Gastrocnemius medialis (tissue), 4 donors: ENCODE data around the gene CBX7. TPM values are rescaled to one million over a fixed set of nuclear protein-coding genes. Genes with fewer than 3 reads are reported as not detected.

ENCODE experiments used
- ATAC-seq, 2 donors: fragments of 150-250 bp; one replicate each; pipeline ENCODE4 v1.9.1; 2016
- DNase-seq, 2 donors: peaks; one replicate each; pipeline ENCODE4 v3.0.0-alpha.2; 2019
- H3K27ac ChIP-seq, 4 donors: fragments of 200-600 bp; sonication (generic); 1 replicate in 1 of 4; 2 replicates in 3 of 4; pipeline ENCODE4 v1.5.1; 2016 to 2018; ENCODE audit warnings: mild to moderate bottlenecking in 2 of 4, moderate library complexity in 1 of 4
- H3K27me3 ChIP-seq, 3 donors: fragments of 200-600 bp; sonication (generic) in 2 of 3; 1 replicate in 1 of 3; 2 replicates in 2 of 3; pipeline versions ENCODE4 v1.5.1 to v1.6.0; 2016 to 2019; ENCODE audit warnings: mild to moderate bottlenecking in 1 of 3, moderate library complexity in 1 of 3
- H3K36me3 ChIP-seq, 2 donors: fragments of 200-600 bp; sonication (generic) in 1 of 2; one replicate each; pipeline ENCODE4 v1.5.1; 2017 to 2018
- H3K4me1 ChIP-seq, 2 donors: fragments of 200-600 bp; sonication (generic) in 1 of 2; one replicate each; pipeline ENCODE4 v1.5.1; 2016 to 2017; ENCODE audit warnings: mild to moderate bottlenecking in 2 of 2
- H3K4me3 ChIP-seq, 4 donors: fragments of 200-600 bp; sonication (generic) in 3 of 4; 1 replicate in 1 of 4; 2 replicates in 3 of 4; pipeline ENCODE4 v1.5.1; 2016 to 2019; ENCODE audit warnings: mild to moderate bottlenecking in 2 of 4
- H3K9me3 ChIP-seq, 3 donors: fragments of 200-600 bp; sonication (generic) in 2 of 3; 1 replicate in 1 of 3; 2 replicates in 2 of 3; pipeline ENCODE4 v1.5.1; 2016 to 2019
- POLR2A ChIP-seq, 2 donors: fragments of 450-650 bp; IDR thresholded peaks; one replicate each; pipeline ENCODE4 v1.6.1; 2017; ENCODE audit warnings: antibody characterized with exemption in 2 of 2, mild to moderate bottlenecking in 2 of 2, moderate library complexity in 2 of 2
- in situ Hi-C, 4 donors: fragments of 200-750 bp; cut with MboI; loops; one replicate each; pipeline versions ENCODE4 v1.15.0 to v1.8.0; 2017; ENCODE audit warnings: low sequenced_read_pairs in 4 of 4
- intact Hi-C: fragments of 100-400 bp; cut with DNase I; formaldehyde crosslinking; loops from one replicate; pipeline ENCODE4 v1.15.1; 2023; ENCODE audit warnings: low total_unique reads
- total RNA-seq, 4 donors: library from RNA; depleted of rRNA; stranded (reverse); fragments of >200 nt; gene quantifications; one replicate each; pipeline versions ENCODE4 v1.1.0 to v1.2.3, GENCODE V29; 2016
- TF ChIP-seq, protein P1 (sequence below), 5 experiments: fragments of 450-650 bp in 3 of 5; fragments of 200-600 bp in 2 of 5; sonication (generic) in 2 of 5; IDR thresholded peaks in 4 of 5; conservative IDR thresholded peaks in 1 of 5; 1 replicate in 4 of 5; 2 replicates in 1 of 5; pipeline ENCODE4 v1.5.1; 2016 to 2019; ENCODE audit warnings: antibody characterized with exemption in 5 of 5, mild to moderate bottlenecking in 3 of 5, moderate library complexity in 3 of 5

CBX7 gene
- total RNA-seq, 4 donors from 2014 or later, result 52.4 to 78.1 (median 62.3) TPM

- intact Hi-C loops, result no loop called here
- no peaks in the 10 kb centered on the region for H3K27me3 ChIP-seq
- no peaks in the 10 kb centered on the region for H3K4me1 ChIP-seq
- no peak overlapping the region for H3K4me3 ChIP-seq
- in situ Hi-C loops, result no loop called here
- no peak for DNase-seq
- H3K27ac ChIP-seq, result no peak overlapping the region
- no peak for ATAC-seq
- no peaks in the 10 kb centered on the region for H3K9me3 ChIP-seq
- no peaks in the 10 kb centered on the region for H3K36me3 ChIP-seq
- no peak for TF ChIP-seq POLR2A (IDR thresholded peaks at IDR 0.05)
- TF ChIP-seq, protein P1, sequence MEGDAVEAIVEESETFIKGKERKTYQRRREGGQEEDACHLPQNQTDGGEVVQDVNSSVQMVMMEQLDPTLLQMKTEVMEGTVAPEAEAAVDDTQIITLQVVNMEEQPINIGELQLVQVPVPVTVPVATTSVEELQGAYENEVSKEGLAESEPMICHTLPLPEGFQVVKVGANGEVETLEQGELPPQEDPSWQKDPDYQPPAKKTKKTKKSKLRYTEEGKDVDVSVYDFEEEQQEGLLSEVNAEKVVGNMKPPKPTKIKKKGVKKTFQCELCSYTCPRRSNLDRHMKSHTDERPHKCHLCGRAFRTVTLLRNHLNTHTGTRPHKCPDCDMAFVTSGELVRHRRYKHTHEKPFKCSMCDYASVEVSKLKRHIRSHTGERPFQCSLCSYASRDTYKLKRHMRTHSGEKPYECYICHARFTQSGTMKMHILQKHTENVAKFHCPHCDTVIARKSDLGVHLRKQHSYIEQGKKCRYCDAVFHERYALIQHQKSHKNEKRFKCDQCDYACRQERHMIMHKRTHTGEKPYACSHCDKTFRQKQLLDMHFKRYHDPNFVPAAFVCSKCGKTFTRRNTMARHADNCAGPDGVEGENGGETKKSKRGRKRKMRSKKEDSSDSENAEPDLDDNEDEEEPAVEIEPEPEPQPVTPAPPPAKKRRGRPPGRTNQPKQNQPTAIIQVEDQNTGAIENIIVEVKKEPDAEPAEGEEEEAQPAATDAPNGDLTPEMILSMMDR (IDR thresholded peaks at IDR 0.05 in 4 of 5, conservative IDR thresholded peaks at IDR 0.05 in 1 of 5), result no peak
Measured at GRCh38 chr22:39091126-39092081, 61.1 kb downstream of the CBX7 start.

DNA sequence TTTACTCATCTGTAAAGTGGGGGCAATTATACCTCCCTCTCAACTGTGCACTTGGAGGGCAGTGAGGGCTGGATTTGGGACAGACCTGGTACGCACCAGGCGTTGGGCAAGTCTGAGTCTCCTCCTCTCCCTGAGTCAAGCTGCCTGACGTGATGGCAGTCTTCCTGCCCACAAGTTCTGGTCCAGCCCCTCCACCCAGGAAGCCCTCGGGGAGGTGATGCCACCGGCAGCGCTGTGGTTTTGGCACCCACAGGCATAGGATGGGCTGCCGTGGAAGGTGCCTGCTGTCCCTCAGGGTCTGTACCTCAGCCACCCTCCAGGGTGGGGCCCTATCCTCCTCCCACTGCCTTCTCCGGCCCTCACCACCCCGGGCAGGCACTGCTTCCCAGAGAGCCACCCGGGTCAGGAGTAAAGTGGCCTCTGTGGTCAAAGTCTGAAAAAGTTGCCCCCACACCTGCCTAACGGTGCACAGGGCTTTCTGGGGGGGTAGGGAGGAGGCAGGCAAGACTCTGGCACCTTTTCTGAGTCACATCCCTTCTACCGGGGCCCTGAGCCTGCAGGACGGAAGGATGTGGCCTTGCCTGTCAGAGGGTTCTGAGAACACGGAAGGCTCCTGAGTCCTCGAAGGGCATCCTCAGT, 61.9 kb downstream of the CBX7 start:
- Histone ChIP-seq H3K27me3 (no peaks in the 10 kb centered on the region), H3K36me3 (no peaks in the 10 kb centered on the region), H3K4me3 (no peak overlapping the region), H3K9me3 (no peaks in the 10 kb centered on the region), H3K27ac (no peak overlapping the region), H3K4me1 (no peaks in the 10 kb centered on the region)
- intact Hi-C loops (no loop called here), in situ Hi-C loops (no loop called here)
- DNase-seq, result peak in 1 of 2 donors; percentile 25
- TF ChIP-seq POLR2A (IDR thresholded peaks at IDR 0.05), result no peak
- TF ChIP-seq, protein P1 (IDR thresholded peaks at IDR 0.05 in 4 of 5, conservative IDR thresholded peaks at IDR 0.05 in 1 of 5), result no peak
- ATAC-seq, result no peak

- Histone ChIP-seq H3K36me3 (no peaks in the 10 kb centered on the region), H3K9me3 (no peaks in the 10 kb centered on the region), H3K27me3 (no peaks in the 10 kb centered on the region), H3K4me1 (no peaks in the 10 kb centered on the region), H3K27ac (no peak overlapping the region), H3K4me3 (no peak overlapping the region)
- in situ Hi-C loops (no loop called here), intact Hi-C loops (no loop called here)
- no peak for ATAC-seq
- no peak for DNase-seq
- TF ChIP-seq POLR2A (IDR thresholded peaks at IDR 0.05), result no peak
- TF ChIP-seq, protein P1 (IDR thresholded peaks at IDR 0.05 in 4 of 5, conservative IDR thresholded peaks at IDR 0.05 in 1 of 5), result no peak
Measured at GRCh38 chr22:39089928-39090327, 62.6 kb downstream of the CBX7 start.

DNA sequence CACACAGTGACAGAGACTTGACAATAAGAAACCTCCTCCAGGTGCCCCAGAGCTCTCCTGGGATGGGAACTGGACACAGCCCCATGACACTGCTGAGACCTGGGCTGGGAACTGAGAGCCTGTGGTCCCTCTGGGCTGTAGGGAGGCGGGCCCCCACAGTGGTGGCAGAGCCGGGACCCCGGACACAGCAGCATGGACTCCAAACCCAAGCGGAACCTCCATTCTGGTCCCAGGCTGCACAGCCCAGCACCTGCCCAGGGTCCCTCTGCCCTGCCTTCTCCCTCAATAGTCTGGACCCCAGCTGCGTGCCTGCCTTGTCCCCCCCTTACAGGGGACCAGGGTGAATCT, 63.8 kb downstream of the CBX7 start:
- TF ChIP-seq, protein P1 (IDR thresholded peaks at IDR 0.05 in 4 of 5, conservative IDR thresholded peaks at IDR 0.05 in 1 of 5), result no peak
- no peak for TF ChIP-seq POLR2A (IDR thresholded peaks at IDR 0.05)
- DNase-seq, result no peak
- Histone ChIP-seq H3K27ac (no peak overlapping the region), H3K27me3 (no peaks in the 10 kb centered on the region), H3K9me3 (no peaks in the 10 kb centered on the region), H3K4me1 (no peaks in the 10 kb centered on the region), H3K36me3 (no peaks in the 10 kb centered on the region), H3K4me3 (no peak overlapping the region)
- in situ Hi-C loops, result no loop called here
- ATAC-seq, result no peak
- intact Hi-C loops, result no loop called here
